ENCODE data around the gene TDO2.

Gene TDO2

DNA sequence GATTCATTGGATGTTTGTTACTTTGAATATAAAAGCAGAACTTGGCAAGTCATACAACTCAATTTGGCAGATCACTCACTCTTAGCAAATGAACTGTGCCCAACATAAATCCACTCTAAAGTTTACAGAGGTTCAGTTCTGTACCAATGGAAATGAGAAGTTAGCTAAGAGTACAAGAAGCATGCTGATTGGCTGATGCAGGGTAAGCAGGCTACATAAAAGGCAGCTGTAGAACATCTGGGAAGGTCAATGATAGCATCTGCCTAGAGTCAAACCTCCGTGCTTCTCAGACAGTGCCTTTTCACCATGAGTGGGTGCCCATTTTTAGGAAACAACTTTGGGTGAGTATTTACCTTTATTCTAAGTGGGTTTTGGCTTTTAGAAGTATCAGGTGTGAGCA is at the start of gene TDO2:
Gene TDO2, plus strand, starts transcription at position 244 of the 400 bp plus-strand sequence. Its CDS starts 63 bp downstream, at position 307.
- H3K27me3 ChIP-seq (ENCODE audit: insufficient read depth, low read length, poor library complexity, severe bottlenecking), result no peaks in the 10 kb centered on the region
- no peaks in the 10 kb centered on the region for H3K9me2 ChIP-seq (replicated peaks; ENCODE audit: low read depth, low read length)
- TF ChIP-seq EZH2phosphoT487 (IDR thresholded peaks at IDR 0.05; ENCODE audit: borderline replicate concordance), result no peak
- TF ChIP-seq, protein P1, sequence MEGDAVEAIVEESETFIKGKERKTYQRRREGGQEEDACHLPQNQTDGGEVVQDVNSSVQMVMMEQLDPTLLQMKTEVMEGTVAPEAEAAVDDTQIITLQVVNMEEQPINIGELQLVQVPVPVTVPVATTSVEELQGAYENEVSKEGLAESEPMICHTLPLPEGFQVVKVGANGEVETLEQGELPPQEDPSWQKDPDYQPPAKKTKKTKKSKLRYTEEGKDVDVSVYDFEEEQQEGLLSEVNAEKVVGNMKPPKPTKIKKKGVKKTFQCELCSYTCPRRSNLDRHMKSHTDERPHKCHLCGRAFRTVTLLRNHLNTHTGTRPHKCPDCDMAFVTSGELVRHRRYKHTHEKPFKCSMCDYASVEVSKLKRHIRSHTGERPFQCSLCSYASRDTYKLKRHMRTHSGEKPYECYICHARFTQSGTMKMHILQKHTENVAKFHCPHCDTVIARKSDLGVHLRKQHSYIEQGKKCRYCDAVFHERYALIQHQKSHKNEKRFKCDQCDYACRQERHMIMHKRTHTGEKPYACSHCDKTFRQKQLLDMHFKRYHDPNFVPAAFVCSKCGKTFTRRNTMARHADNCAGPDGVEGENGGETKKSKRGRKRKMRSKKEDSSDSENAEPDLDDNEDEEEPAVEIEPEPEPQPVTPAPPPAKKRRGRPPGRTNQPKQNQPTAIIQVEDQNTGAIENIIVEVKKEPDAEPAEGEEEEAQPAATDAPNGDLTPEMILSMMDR (conservative IDR thresholded peaks at IDR 0.05; ENCODE audit: low read length), result no peak
- H3K9ac ChIP-seq (ENCODE audit: low read depth, low read length, poor library complexity, severe bottlenecking), result no peak within 1 kb of the TSS
- H3K79me2 ChIP-seq (ENCODE audit: insufficient read depth, low read length), result no peaks in the 10 kb centered on the region
- H3K4me1 ChIP-seq (ENCODE audit: insufficient read depth, low read length, poor library complexity, severe bottlenecking), result no peaks in the 10 kb centered on the region
- H3K4me3 ChIP-seq (ENCODE audit: low read length, poor library complexity, severe bottlenecking), result no peak within 1 kb of the TSS
- no peak within 1 kb of the TSS for H3K4me2 ChIP-seq (ENCODE audit: low read depth, low read length, poor library complexity, severe bottlenecking)
- H2AFZ ChIP-seq (ENCODE audit: low read length), result no peak within 1 kb of the TSS
- no peaks in the 10 kb centered on the region for H3K9me3 ChIP-seq (ENCODE audit: insufficient read depth, low read depth, low read length)
- no peaks in the 10 kb centered on the region for H4K20me1 ChIP-seq (ENCODE audit: insufficient read depth, low read length, poor library complexity, severe bottlenecking)
- H3K36me3 ChIP-seq (ENCODE audit: insufficient read depth, low read length), result no peaks in the 10 kb centered on the region
- no peaks in the 10 kb centered on the region for H3F3A ChIP-seq (ENCODE audit: low read depth)

DNA sequence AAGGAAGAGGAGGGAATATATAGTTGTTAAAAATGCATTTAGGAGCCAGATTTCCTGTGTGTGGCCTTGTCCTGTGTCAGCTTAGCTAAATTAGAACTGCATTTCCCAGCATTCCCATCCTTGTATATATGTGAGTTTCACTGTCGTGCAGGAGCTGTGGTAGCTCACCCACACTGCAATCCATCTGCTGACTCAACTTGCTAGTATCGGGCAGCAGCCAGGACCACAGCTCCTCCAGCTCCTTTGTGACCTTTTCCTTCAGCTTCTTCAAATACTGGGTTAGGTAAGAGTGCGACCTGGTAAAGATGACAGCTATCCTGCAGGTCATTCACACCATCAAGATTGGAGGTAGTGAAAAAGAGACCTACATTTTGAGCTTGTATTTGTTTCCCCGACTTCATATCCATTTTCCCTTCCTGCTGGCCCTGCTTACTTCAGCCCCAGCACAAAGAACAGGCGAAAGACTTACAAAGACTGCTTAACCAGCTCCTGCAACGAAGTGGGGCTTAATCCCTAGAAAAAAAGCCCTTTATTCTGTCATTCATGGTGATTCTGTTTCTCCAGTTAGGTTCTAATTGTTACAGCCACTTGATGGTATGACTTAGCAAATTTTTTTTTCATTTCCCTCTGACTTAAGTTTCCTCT is 48.8 kb upstream of the TDO2 start:
- Histone ChIP-seq H3K4me1 (ENCODE audit: insufficient read depth, low read length, poor library complexity, severe bottlenecking) (no peaks in the 10 kb centered on the region), H3K79me2 (ENCODE audit: insufficient read depth, low read length) (no peaks in the 10 kb centered on the region), H4K20me1 (ENCODE audit: insufficient read depth, low read length, poor library complexity, severe bottlenecking) (no peaks in the 10 kb centered on the region), H3K36me3 (ENCODE audit: insufficient read depth, low read length) (no peaks in the 10 kb centered on the region), H3K4me2 (ENCODE audit: low read depth, low read length, poor library complexity, severe bottlenecking) (no peak overlapping the region), H3F3A (ENCODE audit: low read depth) (no peaks in the 10 kb centered on the region), H3K27me3 (ENCODE audit: insufficient read depth, low read length, poor library complexity, severe bottlenecking) (no peaks in the 10 kb centered on the region), H3K4me3 (ENCODE audit: low read length, poor library complexity, severe bottlenecking) (no peak overlapping the region), H3K9ac (ENCODE audit: low read depth, low read length, poor library complexity, severe bottlenecking) (no peak overlapping the region), H2AFZ (ENCODE audit: low read length) (no peak overlapping the region), H3K9me3 (ENCODE audit: insufficient read depth, low read depth, low read length) (no peaks in the 10 kb centered on the region), H3K9me2 (replicated peaks; ENCODE audit: low read depth, low read length) (no peaks in the 10 kb centered on the region)
- no peak for TF ChIP-seq EZH2phosphoT487 (IDR thresholded peaks at IDR 0.05; ENCODE audit: borderline replicate concordance)
- TF ChIP-seq, protein P1 (conservative IDR thresholded peaks at IDR 0.05; ENCODE audit: low read length), result no peak

DNA sequence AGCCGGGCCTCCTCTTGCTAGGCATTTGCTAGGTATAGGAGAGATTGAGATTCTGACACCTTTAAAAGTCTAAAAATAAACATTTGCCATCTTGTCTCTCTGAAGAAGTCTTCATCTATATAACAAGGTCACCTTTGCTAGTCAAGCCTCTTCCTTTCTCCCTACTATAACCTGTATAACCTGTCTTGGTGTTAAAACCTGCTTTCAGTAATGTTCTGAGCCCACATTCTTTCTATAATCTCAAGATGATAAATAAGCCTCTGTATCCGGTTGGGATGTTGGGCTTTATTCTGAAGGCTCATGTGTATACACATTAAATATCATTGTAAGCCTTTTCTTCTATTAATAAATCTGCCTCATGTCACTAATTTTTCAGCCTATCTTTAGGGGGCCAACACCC is 47.6 kb upstream of the TDO2 start:
- no peak overlapping the region for H3K4me3 ChIP-seq (ENCODE audit: low read length, poor library complexity, severe bottlenecking)
- no peak overlapping the region for H2AFZ ChIP-seq (ENCODE audit: low read length)
- no peaks in the 10 kb centered on the region for H3K36me3 ChIP-seq (ENCODE audit: insufficient read depth, low read length)
- H3F3A ChIP-seq (ENCODE audit: low read depth), result no peaks in the 10 kb centered on the region
- no peaks in the 10 kb centered on the region for H3K27me3 ChIP-seq (ENCODE audit: insufficient read depth, low read length, poor library complexity, severe bottlenecking)
- H3K4me1 ChIP-seq (ENCODE audit: insufficient read depth, low read length, poor library complexity, severe bottlenecking), result no peaks in the 10 kb centered on the region
- H3K9me3 ChIP-seq (ENCODE audit: insufficient read depth, low read depth, low read length), result no peaks in the 10 kb centered on the region
- no peaks in the 10 kb centered on the region for H4K20me1 ChIP-seq (ENCODE audit: insufficient read depth, low read length, poor library complexity, severe bottlenecking)
- H3K4me2 ChIP-seq (ENCODE audit: low read depth, low read length, poor library complexity, severe bottlenecking), result no peak overlapping the region
- H3K9ac ChIP-seq (ENCODE audit: low read depth, low read length, poor library complexity, severe bottlenecking), result no peak overlapping the region
- H3K79me2 ChIP-seq (ENCODE audit: insufficient read depth, low read length), result no peaks in the 10 kb centered on the region
- no peaks in the 10 kb centered on the region for H3K9me2 ChIP-seq (replicated peaks; ENCODE audit: low read depth, low read length)
- no peak for TF ChIP-seq EZH2phosphoT487 (IDR thresholded peaks at IDR 0.05; ENCODE audit: borderline replicate concordance)
- TF ChIP-seq, protein P1 (conservative IDR thresholded peaks at IDR 0.05; ENCODE audit: low read length), result no peak

Data from Loucy (cell line).